Pancreas (tissue), 10 donors: ENCODE results near the gene VPS26A. TPM values are rescaled to one million over a fixed set of nuclear protein-coding genes. Genes with fewer than 3 reads are reported as not detected.

ENCODE experiments used
- ATAC-seq, 4 donors: fragments of 200-7000 bp; cut with Tn5 transposase; one replicate each; pipeline versions ENCODE4 v1.8.0 to v1.9.1; 2020; ENCODE audit warnings: mild to moderate bottlenecking in 4 of 4, moderate library complexity in 4 of 4
- DNase-seq, 6 donors: peaks; one replicate each; pipeline ENCODE4 v3.0.0-alpha.2; 2020
- FAIRE-seq: peaks from 2 replicates; lab custom pipeline; 2012; peaks lifted over from hg19 to GRCh38; lab: Jason Lieb, UNC
- H3K27ac ChIP-seq, 4 donors: fragments of 200-600 bp; sonication (generic); 1 replicate in 3 of 4; 2 replicates in 1 of 4; pipeline versions ENCODE4 v1.5.0 to v1.8.0; 2020
- H3K27me3 ChIP-seq, 4 donors: fragments of 200-600 bp; one replicate each; pipeline ENCODE4 v1.8.0; 2021
- H3K36me3 ChIP-seq, 3 donors: fragments of 200-600 bp; sonication (generic) in 1 of 3; one replicate each; pipeline versions ENCODE4 v1.5.0 to v1.8.0; 2020 to 2021
- H3K4me1 ChIP-seq, 3 donors: fragments of 200-600 bp; one replicate each; pipeline ENCODE4 v1.8.0; 2021
- H3K4me3 ChIP-seq, 4 donors: fragments of 200-600 bp; sonication (generic) in 2 of 4; one replicate each; pipeline versions ENCODE4 v1.5.0 to v1.8.0; 2020 to 2021
- H3K9me3 ChIP-seq, 4 donors: fragments of 200-600 bp; one replicate each; pipeline ENCODE4 v1.8.0; 2021
- WGBS, 2 donors: extraction: QIAGEN DNeasy Blood & Tissue Kit; methylation state at CpG; one replicate each; pipeline ENCODE4 v1.1.7; 2013; 5-methylcytosine and 5-hydroxymethylcytosine counted together
- intact Hi-C, 3 donors: fragments of 100-400 bp; cut with DNase I; formaldehyde crosslinking; loops; one replicate each; pipeline versions ENCODE4 v1.11.1 to v1.14.2; 2022
- polyA plus RNA-seq, 2 donors: library from polyadenylated mRNA; stranded (reverse); fragments of 200-250 nt; gene quantifications; one replicate each; pipeline ENCODE4 v1.2.3, GENCODE V29; 2013
- total RNA-seq, 6 donors: library from RNA; stranded (reverse); fragmentation: NEBNext Ultra II Directional in 4 of 6; extraction: Animal tissue kit (Norgen Biotek cat#: 25700) in 4 of 6; gene quantifications; one replicate each; pipeline versions ENCODE4 v1.2.1 to v1.2.4, GENCODE V29; 2021 to 2023
- TF ChIP-seq, protein P1 (sequence below), 4 donors: fragments of 200-600 bp; sonication (generic) in 3 of 4; IDR thresholded peaks; one replicate each; pipeline versions ENCODE4 v1.5.0 to v1.8.0; 2021; ENCODE audit warnings: antibody characterized with exemption in 4 of 4
- donor health status: healthy with polysubstance abuse.
- donor health status: DM: no; HTN: no; CAD: no; lungs with moderate emphysema.
- donor health status: DM: no; HTN: no; CAD: no.
- donor health status: control.
- donor health status: control.
- donor health status: Bipolar disorder and iron deficiency.
- donor health status: DM: yes; HTN: yes; CAD: no.
- donor health status: DM: no; HTN: no; CAD: no.
- donor health status: DM: no; HTN: no; CAD: no.
- donor health status: DM: yes; HTN: yes; CAD: no.

VPS26A gene
- total and polyA plus RNA-seq, 8 donors: 7.0 to 26.1 (median 16.4) TPM

DNA sequence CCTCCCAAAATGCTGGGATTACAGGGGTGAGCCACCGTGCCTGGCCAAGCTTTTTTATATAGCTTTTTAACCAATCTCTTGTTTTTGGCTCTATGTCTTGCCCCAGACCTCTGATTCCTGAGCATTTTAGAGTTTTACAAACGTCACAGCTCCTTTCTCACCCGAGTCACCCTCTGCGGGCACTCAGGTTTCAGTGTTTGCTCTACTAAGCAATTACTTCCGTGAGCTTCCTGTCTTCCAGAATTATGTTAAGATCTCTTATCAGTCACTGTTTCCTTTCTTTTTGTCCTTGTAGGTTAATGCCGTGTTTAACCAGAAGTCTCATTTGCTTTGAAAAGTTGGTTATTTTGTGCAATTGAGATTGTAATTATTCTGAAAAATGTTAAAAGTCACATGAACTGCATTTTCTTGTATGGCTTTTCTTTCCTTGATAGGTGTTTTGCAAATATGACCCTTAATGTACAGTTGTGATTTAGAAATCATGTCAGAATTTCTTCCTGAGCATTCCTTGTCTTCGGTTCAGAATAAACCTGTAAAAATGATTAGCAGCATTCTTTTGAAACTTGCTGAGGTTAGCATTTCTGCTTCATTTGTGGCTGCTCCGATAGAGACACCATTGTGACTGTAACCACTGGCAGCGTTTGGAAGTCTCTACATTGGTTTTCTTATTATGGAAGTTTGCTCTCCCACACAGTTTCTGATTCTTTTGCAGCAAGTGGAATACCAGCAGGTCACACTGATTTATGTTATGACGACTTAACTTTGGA, 91.6 kb downstream of the VPS26A start:
- WGBS, 2 donors: 29 to 52% methylated on average over 10 of the region's 10 CpGs
- H3K27ac ChIP-seq: no peak overlapping the region
- no peak for FAIRE-seq
- intact Hi-C loops: no loop called here
- no peaks in the 10 kb centered on the region for H3K36me3 ChIP-seq
- no peaks in the 10 kb centered on the region for H3K9me3 ChIP-seq
- H3K27me3 ChIP-seq: no peaks in the 10 kb centered on the region
- TF ChIP-seq, protein P1, sequence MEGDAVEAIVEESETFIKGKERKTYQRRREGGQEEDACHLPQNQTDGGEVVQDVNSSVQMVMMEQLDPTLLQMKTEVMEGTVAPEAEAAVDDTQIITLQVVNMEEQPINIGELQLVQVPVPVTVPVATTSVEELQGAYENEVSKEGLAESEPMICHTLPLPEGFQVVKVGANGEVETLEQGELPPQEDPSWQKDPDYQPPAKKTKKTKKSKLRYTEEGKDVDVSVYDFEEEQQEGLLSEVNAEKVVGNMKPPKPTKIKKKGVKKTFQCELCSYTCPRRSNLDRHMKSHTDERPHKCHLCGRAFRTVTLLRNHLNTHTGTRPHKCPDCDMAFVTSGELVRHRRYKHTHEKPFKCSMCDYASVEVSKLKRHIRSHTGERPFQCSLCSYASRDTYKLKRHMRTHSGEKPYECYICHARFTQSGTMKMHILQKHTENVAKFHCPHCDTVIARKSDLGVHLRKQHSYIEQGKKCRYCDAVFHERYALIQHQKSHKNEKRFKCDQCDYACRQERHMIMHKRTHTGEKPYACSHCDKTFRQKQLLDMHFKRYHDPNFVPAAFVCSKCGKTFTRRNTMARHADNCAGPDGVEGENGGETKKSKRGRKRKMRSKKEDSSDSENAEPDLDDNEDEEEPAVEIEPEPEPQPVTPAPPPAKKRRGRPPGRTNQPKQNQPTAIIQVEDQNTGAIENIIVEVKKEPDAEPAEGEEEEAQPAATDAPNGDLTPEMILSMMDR (IDR thresholded peaks at IDR 0.05): no peak
- no peak overlapping the region for H3K4me3 ChIP-seq
- ATAC-seq: no peak
- peaks cover 0 to 3% (median 0%) of the 10 kb centered on the region in 3 donors for H3K4me1 ChIP-seq
- DNase-seq: no peak

DNA sequence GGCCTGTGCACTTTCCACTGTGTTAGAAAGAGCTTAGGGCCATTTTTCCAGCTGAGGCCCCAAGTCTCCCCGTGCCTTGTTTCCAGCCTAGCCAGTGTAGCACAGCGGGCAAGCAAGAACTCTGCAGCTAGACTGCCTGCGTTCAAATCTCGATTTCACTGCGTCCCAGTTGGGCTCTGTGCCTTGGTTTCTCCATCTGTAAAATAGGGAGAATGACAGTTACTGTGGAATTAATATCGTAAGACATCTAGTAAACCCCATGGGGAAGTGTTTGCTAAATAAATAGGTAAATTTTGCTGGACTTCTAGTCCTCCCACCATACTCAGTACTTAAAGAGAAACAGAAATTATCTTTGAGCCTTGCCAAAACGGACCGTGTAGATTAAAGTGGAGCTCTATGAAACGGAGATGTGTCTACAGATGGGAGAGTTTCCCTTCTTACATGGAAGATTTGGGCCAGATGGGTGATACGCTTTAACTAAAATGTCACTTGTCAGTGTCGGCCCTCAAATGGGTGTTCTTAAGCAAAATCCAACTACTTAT, 92.7 kb downstream of the VPS26A start:
- Histone ChIP-seq H3K27me3 (no peaks in the 10 kb centered on the region), H3K36me3 (no peaks in the 10 kb centered on the region), H3K9me3 (no peaks in the 10 kb centered on the region), H3K4me1 (peaks cover 0 to 3% (median 0%) of the 10 kb centered on the region in 3 donors), H3K4me3 (no peak overlapping the region), H3K27ac (peak overlapping the region in 2 of 4 donors; percentile 41 to 66)
- WGBS, 2 donors: 66 to 81% methylated on average over 11 of the region's 11 CpGs
- DNase-seq (no peak), ATAC-seq (no peak), FAIRE-seq (no peak)
- TF ChIP-seq, protein P1 (IDR thresholded peaks at IDR 0.05): no peak
- intact Hi-C loops: no loop called here

DNA sequence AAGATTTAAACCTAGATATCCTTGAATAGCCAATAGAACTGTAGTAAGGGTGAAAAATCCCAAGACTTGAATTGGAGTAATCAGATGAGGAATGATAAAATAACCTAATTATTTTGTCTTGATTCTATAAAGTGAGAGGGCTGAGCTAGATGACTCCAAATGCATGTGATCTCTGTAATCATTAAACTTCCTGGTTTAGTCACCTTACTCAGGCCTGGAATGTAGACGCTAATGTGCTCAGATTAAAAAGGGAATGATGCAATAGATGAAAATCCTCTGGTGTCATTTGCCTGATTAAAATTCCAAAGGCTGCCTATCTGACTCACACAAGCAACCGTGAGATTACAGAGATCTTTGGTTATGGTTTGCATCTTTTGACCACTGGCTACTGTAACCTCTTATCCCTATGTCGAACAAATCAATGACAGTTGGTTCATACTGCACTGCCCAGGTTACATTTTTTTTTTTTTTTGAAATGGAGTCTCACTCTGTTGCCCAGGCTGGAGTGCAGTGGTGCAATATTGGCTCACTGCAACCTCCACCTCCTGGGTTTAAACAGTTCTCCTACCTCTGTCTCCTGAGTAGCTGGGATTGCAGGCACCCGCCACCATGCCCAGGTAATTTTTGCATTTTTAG, 93.3 kb downstream of the VPS26A start:
- WGBS, 2 donors: 50 to 52% methylated on average over 4 of the region's 4 CpGs

DNA sequence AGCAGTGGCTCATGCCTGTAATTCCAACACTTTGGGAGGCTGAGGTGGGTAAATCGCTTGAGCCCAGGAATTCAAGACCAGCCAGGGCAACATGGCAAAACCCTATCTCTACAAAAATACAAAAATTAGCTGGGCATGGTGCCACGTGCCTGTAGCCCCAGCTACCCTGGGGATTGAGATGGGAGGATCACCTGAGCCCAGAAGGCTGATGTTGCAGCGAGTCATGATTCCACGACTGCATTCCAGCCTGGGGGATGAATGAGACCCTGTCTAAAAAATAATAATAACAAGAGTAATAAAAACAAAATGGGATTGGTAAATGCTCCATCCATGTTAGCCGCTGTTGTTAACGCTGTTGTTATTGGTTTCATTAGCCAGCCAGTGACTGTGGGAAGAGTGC, 94.9 kb downstream of the VPS26A start:
- no peak for DNase-seq
- Histone ChIP-seq H3K9me3 (no peaks in the 10 kb centered on the region), H3K36me3 (no peaks in the 10 kb centered on the region), H3K4me1 (peaks cover 0 to 3% (median 0%) of the 10 kb centered on the region in 3 donors), H3K4me3 (no peak overlapping the region), H3K27ac (peak overlapping the region in 2 of 4 donors; percentile 77 to 79), H3K27me3 (no peaks in the 10 kb centered on the region)
- TF ChIP-seq, protein P1 (IDR thresholded peaks at IDR 0.05): no peak
- ATAC-seq: no peak
- intact Hi-C loops: no loop called here
- 82 to 87% methylated on average over 6 of the region's 6 CpGs for WGBS, 2 donors
- FAIRE-seq: no peak

More for the DNA sequence above, 93.3 kb downstream of the VPS26A start:
- TF ChIP-seq, protein P1 (IDR thresholded peaks at IDR 0.05): no peak
- Histone ChIP-seq H3K4me1 (peaks cover 0 to 3% (median 0%) of the 10 kb centered on the region in 3 donors), H3K4me3 (no peak overlapping the region), H3K27me3 (no peaks in the 10 kb centered on the region), H3K27ac (peak overlapping the region in 2 of 4 donors; percentile 44 to 66), H3K9me3 (no peaks in the 10 kb centered on the region), H3K36me3 (no peaks in the 10 kb centered on the region)
- FAIRE-seq: no peak
- no peak for DNase-seq
- peak; percentile 62 to 82 (median 72) for ATAC-seq
- intact Hi-C loops: no loop called here
